ENCODE measurements around the gene MYCBP2.

GRCh38 chr13:77138813-77139212, 188.1 kb downstream of the MYCBP2 start:
- TF ChIP-seq CTCF (conservative IDR thresholded peaks at IDR 0.05; ENCODE audit: low read depth, low read length) (no peak), EZH2 (IDR thresholded peaks at IDR 0.05; ENCODE audit: borderline replicate concordance, low read depth, low read length, poor library complexity, severe bottlenecking) (no peak)
